ENCODE results near the gene IL17B.

IL17B gene

DNA sequence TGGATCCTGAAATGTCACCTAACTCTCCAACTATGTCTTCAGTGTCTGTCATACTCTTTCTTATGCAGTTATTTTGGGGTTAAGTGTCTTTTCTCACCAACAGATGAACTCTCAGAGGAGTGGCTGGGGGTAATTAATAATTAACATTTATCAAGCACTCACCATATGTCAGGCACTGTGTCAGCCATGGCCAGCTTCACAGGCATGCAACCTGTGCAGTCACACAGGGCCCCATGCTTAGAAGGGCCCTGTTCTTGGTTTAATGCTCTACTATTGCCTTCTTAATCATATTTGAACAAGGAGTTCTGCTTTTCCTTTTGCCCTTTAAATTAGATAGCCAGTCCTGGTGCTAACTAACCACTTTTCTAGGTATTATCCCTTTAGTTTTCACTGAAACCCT is 37.2 kb downstream of the IL17B start:
- H3K9me3 Mint-ChIP-seq = no peaks in the 10 kb centered on the region
- H3K4me3 Mint-ChIP-seq = no peak overlapping the region
- TF ChIP-seq CTCF (IDR thresholded peaks at IDR 0.05; ENCODE audit: unreplicated experiment in 3 of 3) = no peak
- H3K36me3 Mint-ChIP-seq (ENCODE audit: low read depth) = no peaks in the 10 kb centered on the region
- H3K27me3 Mint-ChIP-seq (ENCODE audit: low read depth) = no peaks in the 10 kb centered on the region
- peaks cover 27% of the 10 kb centered on the region for H3K4me1 Mint-ChIP-seq
- H3K27ac Mint-ChIP-seq = no peak overlapping the region

DNA sequence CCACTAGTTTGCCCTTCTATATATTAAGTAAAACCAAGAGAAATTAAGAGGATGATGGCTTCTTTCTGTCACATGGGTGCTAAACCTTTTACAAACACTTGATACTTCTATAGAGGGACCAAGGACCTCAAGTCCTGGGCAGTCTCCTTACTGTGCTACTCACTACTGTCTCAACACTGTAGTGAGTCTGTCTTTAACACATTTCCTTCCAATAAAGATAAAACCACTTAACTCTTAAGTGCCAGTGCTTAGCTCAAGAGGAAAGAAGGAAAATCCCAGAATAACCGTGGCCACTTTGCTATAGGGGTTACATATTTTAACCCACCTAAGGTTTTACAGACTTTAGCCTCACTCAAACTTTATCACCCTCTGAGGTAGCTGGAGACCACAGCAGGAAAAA is 38.2 kb downstream of the IL17B start:
- Mint-ChIP-seq H3K9me3 (no peaks in the 10 kb centered on the region), H3K36me3 (ENCODE audit: low read depth) (no peaks in the 10 kb centered on the region), H3K27ac (no peak overlapping the region), H3K27me3 (ENCODE audit: low read depth) (no peaks in the 10 kb centered on the region), H3K4me3 (no peak overlapping the region), H3K4me1 (peaks cover 22% of the 10 kb centered on the region)
- no peak for TF ChIP-seq CTCF (IDR thresholded peaks at IDR 0.05; ENCODE audit: unreplicated experiment in 3 of 3)

GRCh38 chr5:149338364-149338763 is 40.7 kb downstream of the IL17B start:
- H3K4me3 Mint-ChIP-seq = no peak overlapping the region
- no peaks in the 10 kb centered on the region for H3K9me3 Mint-ChIP-seq
- no peak for TF ChIP-seq CTCF (IDR thresholded peaks at IDR 0.05; ENCODE audit: unreplicated experiment in 3 of 3)
- peaks cover 8% of the 10 kb centered on the region for H3K4me1 Mint-ChIP-seq
- H3K27ac Mint-ChIP-seq = no peak overlapping the region
- no peaks in the 10 kb centered on the region for H3K27me3 Mint-ChIP-seq (ENCODE audit: low read depth)
- H3K36me3 Mint-ChIP-seq (ENCODE audit: low read depth) = no peaks in the 10 kb centered on the region

- no peaks in the 10 kb centered on the region for H3K27me3 Mint-ChIP-seq (ENCODE audit: low read depth)
- H3K4me1 Mint-ChIP-seq = peaks cover 8% of the 10 kb centered on the region
- H3K9me3 Mint-ChIP-seq = no peaks in the 10 kb centered on the region
- H3K27ac Mint-ChIP-seq = no peak overlapping the region
- H3K36me3 Mint-ChIP-seq (ENCODE audit: low read depth) = no peaks in the 10 kb centered on the region
- no peak for TF ChIP-seq CTCF (IDR thresholded peaks at IDR 0.05; ENCODE audit: unreplicated experiment in 3 of 3)
- H3K4me3 Mint-ChIP-seq = peak overlapping the region in 1 of 3 experiments; percentile 38
These were observed 41.4 kb downstream of the IL17B start for GRCh38 chr5:149337736-149338135.

DNA sequence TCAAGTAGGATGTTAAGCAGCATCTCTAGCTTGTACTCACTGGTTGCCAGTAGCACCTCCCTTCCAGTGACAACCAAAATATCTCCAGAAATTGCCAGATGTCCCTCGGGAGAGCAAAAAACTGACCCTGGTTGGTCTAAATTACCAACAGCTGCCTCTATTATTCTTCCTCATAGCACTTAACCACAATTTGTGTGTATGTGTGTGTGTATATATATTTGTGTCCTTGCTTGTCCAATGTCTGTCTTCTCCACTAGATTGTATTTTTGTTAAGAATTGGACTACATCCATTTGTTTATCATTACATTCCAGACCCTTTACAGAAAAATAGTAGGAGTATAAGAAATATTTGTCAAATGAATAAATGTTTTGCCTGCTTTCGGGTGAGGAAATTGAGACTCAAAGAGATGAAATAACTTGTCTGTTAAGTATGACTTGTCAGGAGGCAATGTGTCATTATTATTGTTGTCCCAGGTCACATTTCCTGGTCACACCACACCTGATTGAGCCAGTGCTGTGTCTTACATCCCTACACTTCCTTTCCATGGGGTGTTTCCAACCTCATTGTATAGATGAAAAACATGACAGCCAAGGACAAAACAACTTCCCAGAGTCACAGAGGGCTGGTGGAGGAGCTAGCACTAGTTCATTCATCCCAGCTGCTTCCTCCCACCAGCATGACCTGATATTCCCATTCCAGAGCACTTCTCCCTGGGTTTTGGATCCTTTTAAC is 45.2 kb downstream of the IL17B start:
- TF ChIP-seq CTCF (IDR thresholded peaks at IDR 0.05; ENCODE audit: unreplicated experiment in 3 of 3) = no peak
- H3K4me1 Mint-ChIP-seq = peaks cover 8% of the 10 kb centered on the region
- H3K36me3 Mint-ChIP-seq (ENCODE audit: low read depth) = no peaks in the 10 kb centered on the region
- no peak overlapping the region for H3K4me3 Mint-ChIP-seq
- no peak overlapping the region for H3K27ac Mint-ChIP-seq
- no peaks in the 10 kb centered on the region for H3K27me3 Mint-ChIP-seq (ENCODE audit: low read depth)
- H3K9me3 Mint-ChIP-seq = no peaks in the 10 kb centered on the region

DNA sequence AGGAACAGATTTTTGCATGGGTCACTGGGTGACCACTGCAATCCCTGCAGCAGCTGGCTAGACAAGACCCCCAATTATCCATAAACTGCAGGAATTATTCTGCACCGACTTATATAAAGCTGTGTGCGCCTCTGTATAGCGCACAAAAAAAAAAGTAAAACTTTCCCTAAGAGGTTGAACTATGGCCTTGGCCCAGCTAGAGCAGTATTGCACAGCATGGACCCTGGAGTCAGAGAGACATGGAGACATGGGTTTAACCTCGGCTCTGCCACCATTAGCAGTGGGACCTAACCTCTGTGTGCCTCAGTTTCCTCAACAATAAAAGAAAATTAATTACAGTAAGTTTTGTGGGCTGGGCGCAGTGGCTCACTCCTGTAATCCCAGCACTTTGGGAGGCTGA is 50.9 kb downstream of the IL17B start:
- Mint-ChIP-seq H3K27ac (no peak overlapping the region), H3K4me3 (no peak overlapping the region), H3K27me3 (ENCODE audit: low read depth) (no peaks in the 10 kb centered on the region), H3K4me1 (peaks cover 13% of the 10 kb centered on the region), H3K9me3 (no peaks in the 10 kb centered on the region), H3K36me3 (ENCODE audit: low read depth) (no peaks in the 10 kb centered on the region)
- TF ChIP-seq CTCF (IDR thresholded peaks at IDR 0.05; ENCODE audit: unreplicated experiment in 3 of 3) = no peak

Measured in nephron (organoid).